Mesangial cell (primary cell): ENCODE results near the gene ZNF599. TPM values are rescaled to one million over a fixed set of nuclear protein-coding genes. Genes with fewer than 3 reads are reported as not detected.

Experiments used
- total RNA-seq: library from RNA; depleted of rRNA; stranded (reverse); fragments of >200 nt; gene quantifications from 2 replicates; pipeline ENCODE4 v1.2.3, GENCODE V29; 2015

ZNF599 gene
- 5.7 and 7.0 TPM in 2 replicates for total RNA-seq

GRCh38 chr19:34772697-34773554 lies at the start of gene ZNF599:
TSS of gene ZNF599 (minus strand) at chr19:34773215. CDS start at chr19:34772841, 374 bp downstream.

GRCh38 chr19:34733746-34734536 lies 39.1 kb downstream of the ZNF599 start, which contains the start of gene ZNF181:
TSS of gene ZNF181 (plus strand) at chr19:34734243. CDS start at chr19:34735038, 795 bp downstream.

Other genes with a start within 250 kb of the ZNF599 start
- gene SCGB2B2, start 96.1 kb downstream of the ZNF599 start, total RNA-seq = 0.13 TPM in 1 of 2 replicates, not detected in the other
- 4.4 and 7.1 TPM in 2 replicates for gene ZNF302, start 95.5 kb downstream of the ZNF599 start, total RNA-seq
- gene ZNF181, start 39.0 kb downstream of the ZNF599 start, total RNA-seq = 4.7 and 10.8 TPM in 2 replicates
- 1.5 and 2.0 TPM in 2 replicates for gene ZNF30, start 153.7 kb upstream of the ZNF599 start, total RNA-seq
- gene ZNF792, start 191.0 kb upstream of the ZNF599 start, total RNA-seq = 2.6 and 5.5 TPM in 2 replicates
- gene GRAMD1A, start 227.1 kb upstream of the ZNF599 start, total RNA-seq = 66.8 and 123 TPM in 2 replicates